HEK293 (cell line): ENCODE measurements around the gene ZNF749.
A peak's percentile ranks its signal among the peaks of the same experiment; 100 is the strongest.

Experiments used
- EGR2 ChIP-seq: fragments of 450-650 bp; formaldehyde crosslinking; IDR thresholded peaks from 2 replicates; pipeline ENCODE4 v1.5.1; 2016; ENCODE audit warnings: low read depth, missing biosample characterization, missing genetic modification characterization
- FEZF1 ChIP-seq: fragments of 450-650 bp; formaldehyde crosslinking; IDR thresholded peaks from 2 replicates; pipeline ENCODE4 v1.5.1; 2016; ENCODE audit warnings: missing biosample characterization, missing genetic modification characterization
- GLIS1 ChIP-seq: fragments of 450-650 bp; formaldehyde crosslinking; IDR thresholded peaks from 2 replicates; pipeline ENCODE4 v1.5.1; 2016; ENCODE audit warnings: missing biosample characterization, missing genetic modification characterization
- GLIS2 ChIP-seq: fragments of 450-650 bp; formaldehyde crosslinking; IDR thresholded peaks from 2 replicates; pipeline ENCODE4 v1.5.1; 2016; ENCODE audit warnings: missing biosample characterization, missing genetic modification characterization
- HOXC10 ChIP-seq: sonication (generic); formaldehyde crosslinking; IDR thresholded peaks from 2 replicates; pipeline ENCODE4 v1.8.1; 2023; ENCODE audit warnings: mild to moderate bottlenecking, missing genetic modification reagents
- MEIS1 ChIP-seq: sonication (generic); formaldehyde crosslinking; IDR thresholded peaks from 2 replicates; pipeline ENCODE4 v1.8.1; 2022; ENCODE audit warnings: missing genetic modification reagents, mild to moderate bottlenecking, borderline replicate concordance
- PBX3 ChIP-seq: sonication (generic); formaldehyde crosslinking; IDR thresholded peaks from 2 replicates; pipeline ENCODE4 v1.8.1; 2022; ENCODE audit warnings: mild to moderate bottlenecking, moderate library complexity, missing genetic modification reagents
- PRDM1 ChIP-seq: fragments of 450-650 bp; formaldehyde crosslinking; IDR thresholded peaks from 2 replicates; pipeline ENCODE4; 2016; ENCODE audit warnings: missing biosample characterization, missing genetic modification characterization
- SCRT1 ChIP-seq: fragments of 450-650 bp; formaldehyde crosslinking; IDR thresholded peaks from 2 replicates; pipeline ENCODE4 v1.5.1; 2016; ENCODE audit warnings: missing biosample characterization, missing genetic modification characterization, borderline replicate concordance
- SETDB1 ChIP-seq: IDR thresholded peaks from one replicate; pipeline ENCODE4 v1.6.1; 2017; ENCODE audit warnings: mild to moderate bottlenecking, low read length, moderate library complexity, mixed read lengths; ENCODE audit not compliant: insufficient read length
- SP3 ChIP-seq: fragments of 450-650 bp; formaldehyde crosslinking; IDR thresholded peaks from 2 replicates; pipeline ENCODE4 v1.5.1; 2016; ENCODE audit warnings: missing biosample characterization, missing genetic modification characterization
- YY1 ChIP-seq: fragments of 450-650 bp; formaldehyde crosslinking; IDR thresholded peaks from 2 replicates; pipeline ENCODE4 v1.5.1; 2018; ENCODE audit warnings: missing biosample characterization, missing genetic modification characterization
- ZBTB7A ChIP-seq: fragments of 450-650 bp; formaldehyde crosslinking; IDR thresholded peaks from 2 replicates; pipeline ENCODE4 v1.5.1; 2016; ENCODE audit warnings: low read depth, missing biosample characterization, missing genetic modification characterization
- ZNF184 ChIP-seq: fragments of 450-650 bp; IDR thresholded peaks from 2 replicates; pipeline ENCODE4 v1.5.1; 2018; ENCODE audit warnings: missing biosample characterization, mild to moderate bottlenecking, missing genetic modification characterization
- ZNF274 ChIP-seq, 2 experiments: fragments of 200-500 bp in 1 of 2; fragments of 450-650 bp in 1 of 2; sonication (Bioruptor generic) in 1 of 2; formaldehyde crosslinking in 1 of 2; IDR thresholded peaks; 2 replicates each; pipeline versions ENCODE4 v1.5.1 to v1.6.1; 2014 to 2016; ENCODE audit warnings: borderline replicate concordance in 1 of 2, inconsistent platforms in 1 of 2, low read length in 1 of 2, missing biosample characterization in 1 of 2, missing genetic modification characterization in 1 of 2
- ZNF354C ChIP-seq: fragments of 450-650 bp; formaldehyde crosslinking; IDR thresholded peaks from 2 replicates; pipeline ENCODE4 v1.5.1; 2016; ENCODE audit warnings: missing biosample characterization, missing genetic modification characterization, low read depth, borderline replicate concordance
- ZNF423 ChIP-seq: fragments of 450-650 bp; formaldehyde crosslinking; IDR thresholded peaks from 2 replicates; pipeline ENCODE4 v1.5.1; 2016; ENCODE audit warnings: missing biosample characterization, missing genetic modification characterization
- ZNF473 ChIP-seq: fragments of 450-650 bp; formaldehyde crosslinking; IDR thresholded peaks from 2 replicates; pipeline ENCODE4 v1.5.1; 2017; ENCODE audit warnings: missing biosample characterization, missing genetic modification characterization
- ZNF48 ChIP-seq: fragments of 450-650 bp; formaldehyde crosslinking; IDR thresholded peaks from 2 replicates; pipeline ENCODE4 v1.5.1; 2016; ENCODE audit warnings: missing biosample characterization, missing genetic modification characterization
- ZNF677 ChIP-seq: fragments of 450-650 bp; IDR thresholded peaks from 2 replicates; pipeline ENCODE4 v1.5.0; 2018; ENCODE audit warnings: missing biosample characterization, mild to moderate bottlenecking, missing genetic modification characterization, moderate library complexity
- ZSCAN16 ChIP-seq: fragments of 450-650 bp; formaldehyde crosslinking; IDR thresholded peaks from 2 replicates; pipeline ENCODE4 v1.5.1; 2016; ENCODE audit warnings: missing biosample characterization, missing genetic modification characterization
- ZSCAN23 ChIP-seq: fragments of 450-650 bp; formaldehyde crosslinking; IDR thresholded peaks from 2 replicates; pipeline ENCODE4 v1.5.1; 2016; ENCODE audit warnings: missing biosample characterization, missing genetic modification characterization
- ZXDB ChIP-seq: fragments of 450-650 bp; formaldehyde crosslinking; IDR thresholded peaks from 2 replicates; pipeline ENCODE4 v1.5.1; 2016; ENCODE audit warnings: missing biosample characterization, missing genetic modification characterization
- TF ChIP-seq, protein P1 (sequence below): fragments of 450-650 bp; formaldehyde crosslinking; IDR thresholded peaks from 2 replicates; pipeline ENCODE4; 2016; ENCODE audit warnings: missing biosample characterization, missing genetic modification characterization
- TF ChIP-seq, protein P2 (sequence below): fragments of 450-650 bp; formaldehyde crosslinking; IDR thresholded peaks from 2 replicates; pipeline ENCODE4 v1.5.0; 2017; ENCODE audit warnings: missing biosample characterization, missing genetic modification characterization, borderline replicate concordance
- TF ChIP-seq, protein P3 (sequence below): fragments of 450-650 bp; formaldehyde crosslinking; IDR thresholded peaks from 2 replicates; pipeline ENCODE4 v1.5.1; 2016; ENCODE audit warnings: missing biosample characterization, missing genetic modification characterization
- TF ChIP-seq, protein P4 (sequence below): fragments of 450-650 bp; formaldehyde crosslinking; IDR thresholded peaks from 2 replicates; pipeline ENCODE4 v1.5.1; 2016; ENCODE audit warnings: missing biosample characterization, missing genetic modification characterization, borderline replicate concordance

Gene ZNF749

GRCh38 chr19:57410877-57411671 lies 24.1 kb upstream of the ZNF749 start, which contains the start of gene ZNF17 (continued):
- TF ChIP-seq, protein P1, sequence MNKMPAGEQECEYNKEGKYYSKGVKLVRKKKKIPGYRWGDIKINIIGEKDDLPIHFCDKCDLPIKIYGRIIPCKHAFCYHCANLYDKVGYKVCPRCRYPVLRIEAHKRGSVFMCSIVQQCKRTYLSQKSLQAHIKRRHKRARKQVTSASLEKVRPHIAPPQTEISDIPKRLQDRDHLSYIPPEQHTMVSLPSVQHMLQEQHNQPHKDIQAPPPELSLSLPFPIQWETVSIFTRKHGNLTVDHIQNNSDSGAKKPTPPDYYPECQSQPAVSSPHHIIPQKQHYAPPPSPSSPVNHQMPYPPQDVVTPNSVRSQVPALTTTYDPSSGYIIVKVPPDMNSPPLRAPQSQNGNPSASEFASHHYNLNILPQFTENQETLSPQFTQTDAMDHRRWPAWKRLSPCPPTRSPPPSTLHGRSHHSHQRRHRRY: no peak
- TF ChIP-seq SP3 (tag by site-specific recombination) (peak; percentile 85), ZNF677 (tag by site-specific recombination) (no peak), HOXC10 (peak; percentile 11), ZNF423 (tag by site-specific recombination) (no peak), YY1 (peak; percentile 64; the same call in 1 of the 2 replicates), MEIS1 (CRISPR knock-in tag) (no peak), ZSCAN23 (tag by site-specific recombination) (no peak), GLIS2 (tag by site-specific recombination) (peak; percentile 89), ZNF354C (no peak), ZNF184 (no peak), GLIS1 (peak; percentile 64), SETDB1 (no peak), PRDM1 (no peak), FEZF1 (tag by site-specific recombination) (no peak), SCRT1 (tag by site-specific recombination) (no peak), ZBTB7A (tag by site-specific recombination) (no peak), EGR2 (tag by site-specific recombination) (peak; percentile 36; the same call in 1 of the 2 replicates), PBX3 (CRISPR knock-in tag) (peak; percentile 89), ZNF473 (no peak), ZNF274 (IDR thresholded peaks at IDR 0.05; ENCODE audit: low read length) (no peak), ZNF274 (tag by site-specific recombination; IDR thresholded peaks at IDR 0.05; ENCODE audit: borderline replicate concordance) (no peak), ZSCAN16 (tag by site-specific recombination) (0 out of 2 replicates have a peak, but pooled peaks have one; percentile 54), ZXDB (tag by site-specific recombination) (peak; percentile 89), ZNF48 (tag by site-specific recombination) (no peak)
- TF ChIP-seq, protein P2, sequence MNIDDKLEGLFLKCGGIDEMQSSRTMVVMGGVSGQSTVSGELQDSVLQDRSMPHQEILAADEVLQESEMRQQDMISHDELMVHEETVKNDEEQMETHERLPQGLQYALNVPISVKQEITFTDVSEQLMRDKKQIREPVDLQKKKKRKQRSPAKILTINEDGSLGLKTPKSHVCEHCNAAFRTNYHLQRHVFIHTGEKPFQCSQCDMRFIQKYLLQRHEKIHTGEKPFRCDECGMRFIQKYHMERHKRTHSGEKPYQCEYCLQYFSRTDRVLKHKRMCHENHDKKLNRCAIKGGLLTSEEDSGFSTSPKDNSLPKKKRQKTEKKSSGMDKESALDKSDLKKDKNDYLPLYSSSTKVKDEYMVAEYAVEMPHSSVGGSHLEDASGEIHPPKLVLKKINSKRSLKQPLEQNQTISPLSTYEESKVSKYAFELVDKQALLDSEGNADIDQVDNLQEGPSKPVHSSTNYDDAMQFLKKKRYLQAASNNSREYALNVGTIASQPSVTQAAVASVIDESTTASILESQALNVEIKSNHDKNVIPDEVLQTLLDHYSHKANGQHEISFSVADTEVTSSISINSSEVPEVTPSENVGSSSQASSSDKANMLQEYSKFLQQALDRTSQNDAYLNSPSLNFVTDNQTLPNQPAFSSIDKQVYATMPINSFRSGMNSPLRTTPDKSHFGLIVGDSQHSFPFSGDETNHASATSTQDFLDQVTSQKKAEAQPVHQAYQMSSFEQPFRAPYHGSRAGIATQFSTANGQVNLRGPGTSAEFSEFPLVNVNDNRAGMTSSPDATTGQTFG (tag by site-specific recombination): no peak
- TF ChIP-seq, protein P3, sequence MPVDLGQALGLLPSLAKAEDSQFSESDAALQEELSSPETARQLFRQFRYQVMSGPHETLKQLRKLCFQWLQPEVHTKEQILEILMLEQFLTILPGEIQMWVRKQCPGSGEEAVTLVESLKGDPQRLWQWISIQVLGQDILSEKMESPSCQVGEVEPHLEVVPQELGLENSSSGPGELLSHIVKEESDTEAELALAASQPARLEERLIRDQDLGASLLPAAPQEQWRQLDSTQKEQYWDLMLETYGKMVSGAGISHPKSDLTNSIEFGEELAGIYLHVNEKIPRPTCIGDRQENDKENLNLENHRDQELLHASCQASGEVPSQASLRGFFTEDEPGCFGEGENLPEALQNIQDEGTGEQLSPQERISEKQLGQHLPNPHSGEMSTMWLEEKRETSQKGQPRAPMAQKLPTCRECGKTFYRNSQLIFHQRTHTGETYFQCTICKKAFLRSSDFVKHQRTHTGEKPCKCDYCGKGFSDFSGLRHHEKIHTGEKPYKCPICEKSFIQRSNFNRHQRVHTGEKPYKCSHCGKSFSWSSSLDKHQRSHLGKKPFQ (tag by site-specific recombination): no peak
- TF ChIP-seq, protein P4, sequence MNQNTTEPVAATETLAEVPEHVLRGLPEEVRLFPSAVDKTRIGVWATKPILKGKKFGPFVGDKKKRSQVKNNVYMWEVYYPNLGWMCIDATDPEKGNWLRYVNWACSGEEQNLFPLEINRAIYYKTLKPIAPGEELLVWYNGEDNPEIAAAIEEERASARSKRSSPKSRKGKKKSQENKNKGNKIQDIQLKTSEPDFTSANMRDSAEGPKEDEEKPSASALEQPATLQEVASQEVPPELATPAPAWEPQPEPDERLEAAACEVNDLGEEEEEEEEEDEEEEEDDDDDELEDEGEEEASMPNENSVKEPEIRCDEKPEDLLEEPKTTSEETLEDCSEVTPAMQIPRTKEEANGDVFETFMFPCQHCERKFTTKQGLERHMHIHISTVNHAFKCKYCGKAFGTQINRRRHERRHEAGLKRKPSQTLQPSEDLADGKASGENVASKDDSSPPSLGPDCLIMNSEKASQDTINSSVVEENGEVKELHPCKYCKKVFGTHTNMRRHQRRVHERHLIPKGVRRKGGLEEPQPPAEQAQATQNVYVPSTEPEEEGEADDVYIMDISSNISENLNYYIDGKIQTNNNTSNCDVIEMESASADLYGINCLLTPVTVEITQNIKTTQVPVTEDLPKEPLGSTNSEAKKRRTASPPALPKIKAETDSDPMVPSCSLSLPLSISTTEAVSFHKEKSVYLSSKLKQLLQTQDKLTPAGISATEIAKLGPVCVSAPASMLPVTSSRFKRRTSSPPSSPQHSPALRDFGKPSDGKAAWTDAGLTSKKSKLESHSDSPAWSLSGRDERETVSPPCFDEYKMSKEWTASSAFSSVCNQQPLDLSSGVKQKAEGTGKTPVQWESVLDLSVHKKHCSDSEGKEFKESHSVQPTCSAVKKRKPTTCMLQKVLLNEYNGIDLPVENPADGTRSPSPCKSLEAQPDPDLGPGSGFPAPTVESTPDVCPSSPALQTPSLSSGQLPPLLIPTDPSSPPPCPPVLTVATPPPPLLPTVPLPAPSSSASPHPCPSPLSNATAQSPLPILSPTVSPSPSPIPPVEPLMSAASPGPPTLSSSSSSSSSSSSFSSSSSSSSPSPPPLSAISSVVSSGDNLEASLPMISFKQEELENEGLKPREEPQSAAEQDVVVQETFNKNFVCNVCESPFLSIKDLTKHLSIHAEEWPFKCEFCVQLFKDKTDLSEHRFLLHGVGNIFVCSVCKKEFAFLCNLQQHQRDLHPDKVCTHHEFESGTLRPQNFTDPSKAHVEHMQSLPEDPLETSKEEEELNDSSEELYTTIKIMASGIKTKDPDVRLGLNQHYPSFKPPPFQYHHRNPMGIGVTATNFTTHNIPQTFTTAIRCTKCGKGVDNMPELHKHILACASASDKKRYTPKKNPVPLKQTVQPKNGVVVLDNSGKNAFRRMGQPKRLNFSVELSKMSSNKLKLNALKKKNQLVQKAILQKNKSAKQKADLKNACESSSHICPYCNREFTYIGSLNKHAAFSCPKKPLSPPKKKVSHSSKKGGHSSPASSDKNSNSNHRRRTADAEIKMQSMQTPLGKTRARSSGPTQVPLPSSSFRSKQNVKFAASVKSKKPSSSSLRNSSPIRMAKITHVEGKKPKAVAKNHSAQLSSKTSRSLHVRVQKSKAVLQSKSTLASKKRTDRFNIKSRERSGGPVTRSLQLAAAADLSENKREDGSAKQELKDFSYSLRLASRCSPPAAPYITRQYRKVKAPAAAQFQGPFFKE (tag by site-specific recombination): no peak
